ENCODE results near the gene CCNB3.

- no peak for TF ChIP-seq CTCF (conservative IDR thresholded peaks at IDR 0.05 in 1 of 2, IDR thresholded peaks at IDR 0.05 in 1 of 2; ENCODE audit: extremely low read depth in 1 of 2, insufficient read depth in 1 of 2, low read depth in 1 of 2, low read length in 2 of 2)
- no peak for TF ChIP-seq EZH2 (IDR thresholded peaks at IDR 0.05; ENCODE audit: borderline replicate concordance, low read length)
Observed at GRCh38 chrX:50161127-50161526, 43.4 kb upstream of the CCNB3 start.
